Kidney (tissue), 14 donors: ENCODE results near the gene PKMYT1. TPM values are rescaled to one million over a fixed set of nuclear protein-coding genes. Genes with fewer than 3 reads are reported as not detected.
A peak's percentile ranks its signal among the peaks of the same experiment; 100 is the strongest.

Source experiments
- DNase-seq, 5 donors: peaks; one replicate each; pipeline ENCODE4 v3.0.0-alpha.2; 2013 to 2020
- FAIRE-seq: peaks from 2 replicates; lab custom pipeline; 2012; peaks lifted over from hg19 to GRCh38; lab: Jason Lieb, UNC
- H3K27ac ChIP-seq, 2 donors: one replicate each; pipeline ENCODE4 v1.7.0; 2013; ENCODE audit warnings: low read depth in 2 of 2, low read length in 2 of 2, inconsistent platforms in 1 of 2
- H3K27me3 ChIP-seq: one replicate; pipeline ENCODE4 v1.7.1; 2013; ENCODE audit warnings: low read length, inconsistent platforms; ENCODE audit not compliant: control insufficient read depth, insufficient read depth
- H3K36me3 ChIP-seq, 3 donors: one replicate each; pipeline versions ENCODE4 v1.7.0 to v1.7.1; 2013; ENCODE audit warnings: low read length in 3 of 3, control low read depth in 1 of 3, inconsistent platforms in 1 of 3; ENCODE audit not compliant: insufficient read depth in 3 of 3, control insufficient read depth in 2 of 3
- H3K4me1 ChIP-seq, 3 donors: one replicate each; pipeline versions ENCODE4 v1.7.0 to v1.7.1; 2013; ENCODE audit warnings: low read length in 3 of 3, inconsistent platforms in 1 of 3, low read depth in 1 of 3; ENCODE audit not compliant: control insufficient read depth in 2 of 3, insufficient read depth in 2 of 3
- H3K4me3 ChIP-seq, 3 donors: one replicate each; pipeline versions ENCODE4 v1.7.0 to v1.8.1; 2013; ENCODE audit warnings: low read length in 3 of 3, control low read depth in 1 of 3, inconsistent platforms in 1 of 3
- H3K9ac ChIP-seq, 3 donors: one replicate each; pipeline versions ENCODE4 v1.7.0 to v1.7.1; 2013; ENCODE audit warnings: low read length in 3 of 3, control low read depth in 1 of 3, inconsistent platforms in 1 of 3
- H3K9me3 ChIP-seq, 3 donors: one replicate each; pipeline versions ENCODE4 v1.7.0 to v1.7.1; 2013; ENCODE audit warnings: low read length in 3 of 3, control low read depth in 1 of 3, inconsistent platforms in 1 of 3; ENCODE audit not compliant: control insufficient read depth in 2 of 3, insufficient read depth in 1 of 3
- CTCF ChIP-seq: IDR thresholded peaks from 3 replicates; pipeline ENCODE4 v1.5.1; 2012; ENCODE audit warnings: mild to moderate bottlenecking, moderate library complexity, borderline replicate concordance; ENCODE audit not compliant: insufficient read depth; ENCODE audit errors: extremely low read depth
- intact Hi-C: fragments of 100-400 bp; cut with DNase I; formaldehyde crosslinking; loops from one replicate; pipeline ENCODE4 v1.11.1; 2022
- polyA plus RNA-seq: library from polyadenylated mRNA; stranded (reverse); fragments of 350-450 nt; fragmentation: Illumina TruSeq; extraction: RNeasy Lipid Tissue Mini Kit (QIAGEN cat#74804); gene quantifications from one replicate; pipeline ENCODE4 v1.2.3, GENCODE V29; 2014; ENCODE audit warnings: low read depth, low replicate concordance; ENCODE audit not compliant: insufficient read depth
- total RNA-seq: library from RNA; stranded (reverse); fragmentation: NEBNext Ultra II Directional; extraction: Animal tissue kit (Norgen Biotek cat#: 25700); gene quantifications from one replicate; pipeline ENCODE4 v1.2.1, GENCODE V29; 2021
- donor health status: control.
- donor health status: control.
- donor health status: control.
- donor health status: control.
- donor health status: control.
- donor health status: DM: yes; HTN: yes; CAD: no.
- donor health status: Normal renal cell carcinoma (clear cell type).

PKMYT1 gene
- total and polyA plus RNA-seq, 2 donors from 2014 or later: 0.97 to 2.2 TPM

- intact Hi-C loops: no loop called here
- Histone ChIP-seq H3K9ac (no peak overlapping the region), H3K4me1 (peaks cover 0 to 6% (median 0%) of the 10 kb centered on the region in 3 donors), H3K27ac (no peak overlapping the region), H3K9me3 (no peaks in the 10 kb centered on the region), H3K36me3 (no peaks in the 10 kb centered on the region), H3K27me3 (no peaks in the 10 kb centered on the region), H3K4me3 (no peak overlapping the region)
- FAIRE-seq (no peak), DNase-seq (peak in 1 of 5 donors; percentile 67)
- no peak for TF ChIP-seq CTCF
Measured at GRCh38 chr16:2981899-2982250, 1.6 kb upstream of the PKMYT1 start.

GRCh38 chr16:2981177-2981898, 1.1 kb upstream of the PKMYT1 start:
- Histone ChIP-seq H3K9me3 (no peaks in the 10 kb centered on the region), H3K4me1 (peaks cover 0 to 6% (median 0%) of the 10 kb centered on the region in 3 donors), H3K9ac (no peak overlapping the region), H3K27ac (no peak overlapping the region), H3K4me3 (peak overlapping the region in 1 of 3 donors; percentile 87), H3K27me3 (no peaks in the 10 kb centered on the region), H3K36me3 (no peaks in the 10 kb centered on the region)
- intact Hi-C loops: no loop called here
- FAIRE-seq: no peak
- DNase-seq: peak in 1 of 5 donors; percentile 24
- no peak for TF ChIP-seq CTCF

GRCh38 chr16:2979669-2980226, 498 bp downstream of the PKMYT1 start:
- DNase-seq (peak in 2 of 5 donors; percentile 79 to 81), FAIRE-seq (no peak)
- no peak overlapping the region for H3K27ac ChIP-seq
- intact Hi-C loops: no loop called here
- no peaks in the 10 kb centered on the region for H3K9me3 ChIP-seq
- TF ChIP-seq CTCF: no peak
- no peak overlapping the region for H3K9ac ChIP-seq
- H3K27me3 ChIP-seq: no peaks in the 10 kb centered on the region
- peak overlapping the region in 1 of 3 donors; percentile 87 for H3K4me3 ChIP-seq
- peaks cover 0 to 6% (median 0%) of the 10 kb centered on the region in 3 donors for H3K4me1 ChIP-seq
- H3K36me3 ChIP-seq: no peaks in the 10 kb centered on the region
